Upper lobe of left lung (tissue), 4 donors: ENCODE data around the gene RUVBL2.

Experiments
- CTCF ChIP-seq, 6 experiments: fragments of 450-650 bp in 4 of 6; fragments of 200-600 bp in 2 of 6; sonication (generic) in 2 of 6; IDR thresholded peaks; one replicate each; pipeline ENCODE4 v1.5.1; 2016 to 2019; ENCODE audit warnings: antibody characterized with exemption in 6 of 6
- EP300 ChIP-seq, 4 donors: sonication (generic); formaldehyde crosslinking; IDR thresholded peaks; one replicate each; pipeline ENCODE4 v1.5.1; 2017; ENCODE audit warnings: antibody characterized with exemption in 4 of 4, control low read depth in 2 of 4

DNA sequence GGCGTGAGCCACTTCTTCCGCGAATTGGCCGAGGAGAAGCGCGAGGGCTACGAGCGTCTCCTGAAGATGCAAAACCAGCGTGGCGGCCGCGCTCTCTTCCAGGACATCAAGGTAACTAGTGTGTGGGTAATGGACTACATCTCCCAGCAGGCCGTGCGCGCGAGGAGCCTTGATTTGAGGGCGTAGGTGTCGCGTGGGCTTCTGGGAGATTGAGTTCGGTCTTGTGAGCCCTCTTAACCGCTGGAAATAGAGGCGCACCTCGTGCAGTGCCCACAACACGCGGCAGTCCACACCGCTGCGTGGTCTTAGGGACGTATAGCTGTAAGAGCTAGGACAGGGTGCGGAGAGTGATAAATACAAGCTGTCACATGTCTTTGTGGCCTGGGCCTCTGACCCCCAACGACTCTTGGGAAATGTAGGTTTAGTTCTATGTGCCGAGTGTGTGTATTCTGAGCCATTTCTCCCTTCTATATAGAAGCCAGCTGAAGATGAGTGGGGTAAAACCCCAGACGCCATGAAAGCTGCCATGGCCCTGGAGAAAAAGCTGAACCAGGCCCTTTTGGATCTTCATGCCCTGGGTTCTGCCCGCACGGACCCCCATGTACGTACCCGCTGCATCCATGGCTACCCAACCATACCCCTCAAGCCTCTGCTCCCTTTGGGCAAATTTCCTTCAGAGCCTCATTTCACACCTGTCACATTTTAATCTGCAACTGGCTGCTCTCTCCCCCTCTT, 27.7 kb upstream of the RUVBL2 start:
- TF ChIP-seq CTCF (IDR thresholded peaks at IDR 0.05) (no peak), EP300 (IDR thresholded peaks at IDR 0.05) (no peak)
